ENCODE measurements around the gene PRXL2A. TPM values are rescaled to one million over a fixed set of nuclear protein-coding genes. Genes with fewer than 3 reads are reported as not detected.
"Not testable (repeated sequence)": the region's sequence is repeated elsewhere in the genome, so short reads cannot be mapped to it uniquely, and the experiment has no call there.

The PRXL2A gene
- polyA plus RNA-seq, 3 donors: 0.61 to 4.1 (median 3.4) TPM

DNA sequence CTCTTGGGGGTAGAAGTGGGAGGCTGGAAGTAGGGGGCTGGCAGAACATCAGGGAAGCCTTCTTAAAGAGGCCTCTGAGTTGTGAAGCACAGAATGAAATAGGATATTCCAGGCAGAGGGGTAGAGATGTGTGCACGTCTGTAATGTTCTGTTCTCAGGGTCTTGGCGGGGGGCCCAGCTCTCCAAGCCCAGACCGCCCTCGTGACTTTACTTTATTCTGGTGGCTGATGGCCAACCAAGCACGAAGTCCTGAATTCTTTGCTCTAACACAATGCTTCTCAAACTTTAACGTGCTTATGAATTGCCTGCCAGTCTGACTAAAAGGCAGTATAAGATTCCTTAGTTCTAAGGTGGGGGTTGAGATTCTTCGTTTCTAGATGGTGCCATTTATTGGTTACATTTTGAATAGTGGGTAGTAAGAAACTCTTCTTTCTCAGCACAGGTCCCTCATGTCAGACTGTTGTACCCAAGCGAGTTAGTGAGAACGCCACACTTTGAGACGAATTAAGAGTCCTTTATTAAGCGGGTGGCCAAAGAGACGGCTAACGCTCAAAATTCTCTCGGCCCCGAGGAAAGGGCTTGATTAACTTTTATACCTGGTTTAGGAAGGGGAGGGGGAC is 8.2 kb downstream of the PRXL2A start:
- no peak overlapping the region for H3K9ac ChIP-seq (ENCODE audit: insufficient read depth, low read length, poor library complexity, severe bottlenecking)
- H3K27me3 Mint-ChIP-seq (ENCODE audit: low read depth in 3 of 3): peaks cover 1 to 8% (median 4%) of the 10 kb centered on the region in 3 donors

DNA sequence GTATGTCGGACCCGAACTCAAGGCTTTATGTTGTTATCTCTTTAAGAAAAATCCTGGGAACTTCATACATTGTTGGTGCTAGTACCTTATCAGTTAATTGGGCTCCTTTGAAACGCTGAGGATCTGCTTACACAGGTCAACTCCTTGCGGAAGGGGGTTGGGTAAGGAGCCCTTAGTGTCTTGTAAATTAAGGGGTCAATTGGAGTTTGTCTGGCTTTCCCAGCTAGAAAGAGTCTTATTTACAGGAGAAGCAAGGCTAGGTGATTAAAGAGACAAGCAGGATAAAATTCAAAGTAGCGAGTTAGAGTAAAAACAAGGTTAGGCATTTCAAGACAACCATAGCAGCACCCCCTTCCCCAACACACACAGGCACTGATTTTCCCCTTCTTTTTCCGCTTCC is 8.9 kb downstream of the PRXL2A start:
- peaks cover 34% of the 10 kb centered on the region for H3K4me1 Mint-ChIP-seq
- DNase-seq; H3K36me3 ChIP-seq (replicated peaks in 1 of 2; ENCODE audit: control insufficient read depth in 1 of 2, insufficient read depth in 2 of 2, low read length in 2 of 2); H3K9me3 Mint-ChIP-seq; H2AFZ ChIP-seq (ENCODE audit: insufficient read depth, low read depth, low read length, poor library complexity, severe bottlenecking); H3K79me2 ChIP-seq (ENCODE audit: insufficient read depth, low read length); H3K9ac ChIP-seq (ENCODE audit: insufficient read depth, low read length, poor library complexity, severe bottlenecking); H3K27ac ChIP-seq (ENCODE audit: low read depth in 1 of 2, low read length in 2 of 2); H4K20me1 ChIP-seq (ENCODE audit: insufficient read depth, low read length); H3K4me3 Mint-ChIP-seq; H3K27me3 Mint-ChIP-seq (ENCODE audit: low read depth in 3 of 3); H3K9me3 ChIP-seq (replicated peaks in 1 of 2; ENCODE audit: control insufficient read depth in 1 of 2, insufficient read depth in 1 of 2, low read length in 2 of 2); H3K27me3 ChIP-seq (ENCODE audit: control insufficient read depth in 2 of 2, insufficient read depth in 2 of 2, low read length in 2 of 2); H3K27ac Mint-ChIP-seq; H3K36me3 Mint-ChIP-seq; H3K4me3 ChIP-seq (replicated peaks in 1 of 3; ENCODE audit: low read depth in 2 of 3, low read length in 3 of 3); intact Hi-C loops (cut with micrococcal nuclease); H3K4me2 ChIP-seq (replicated peaks; ENCODE audit: extremely low read depth, low read length, poor library complexity, severe bottlenecking): not testable (repeated sequence)
- peaks cover 16 to 23% of the 10 kb centered on the region in 2 donors for H3K4me1 ChIP-seq (ENCODE audit: control insufficient read depth in 1 of 2, insufficient read depth in 2 of 2, low read length in 2 of 2)
- no CpG with 5 or more reads among the region's 6 CpGs for WGBS (ENCODE audit: insufficient coverage)

More for the DNA sequence above, 8.2 kb downstream of the PRXL2A start:
- no peaks in the 10 kb centered on the region for H3K36me3 ChIP-seq (replicated peaks in 1 of 2; ENCODE audit: control insufficient read depth in 1 of 2, insufficient read depth in 2 of 2, low read length in 2 of 2)
- H2AFZ ChIP-seq (ENCODE audit: insufficient read depth, low read depth, low read length, poor library complexity, severe bottlenecking): no peak overlapping the region
- no peaks in the 10 kb centered on the region for H3K36me3 Mint-ChIP-seq
- intact Hi-C loops (cut with micrococcal nuclease): no loop called here
- WGBS (ENCODE audit: insufficient coverage): 73% methylated on average over 4 of the region's 15 CpGs
- no peaks in the 10 kb centered on the region for H3K27me3 ChIP-seq (ENCODE audit: control insufficient read depth in 2 of 2, insufficient read depth in 2 of 2, low read length in 2 of 2)
- no peak overlapping the region for H3K27ac Mint-ChIP-seq
- H3K27ac ChIP-seq (ENCODE audit: low read depth in 1 of 2, low read length in 2 of 2): no peak overlapping the region
- no peaks in the 10 kb centered on the region for H3K9me3 ChIP-seq (replicated peaks in 1 of 2; ENCODE audit: control insufficient read depth in 1 of 2, insufficient read depth in 1 of 2, low read length in 2 of 2)
- H3K9me3 Mint-ChIP-seq: no peaks in the 10 kb centered on the region
- H3K4me3 ChIP-seq (replicated peaks in 1 of 3; ENCODE audit: low read depth in 2 of 3, low read length in 3 of 3): no peak overlapping the region
- no peaks in the 10 kb centered on the region for H3K79me2 ChIP-seq (ENCODE audit: insufficient read depth, low read length)
- no peak for DNase-seq
- no peak overlapping the region for H3K4me2 ChIP-seq (replicated peaks; ENCODE audit: extremely low read depth, low read length, poor library complexity, severe bottlenecking)
- H3K4me1 Mint-ChIP-seq: peaks cover 27% of the 10 kb centered on the region
- H4K20me1 ChIP-seq (ENCODE audit: insufficient read depth, low read length): no peaks in the 10 kb centered on the region
- peaks cover 9 to 17% of the 10 kb centered on the region in 2 donors for H3K4me1 ChIP-seq (ENCODE audit: control insufficient read depth in 1 of 2, insufficient read depth in 2 of 2, low read length in 2 of 2)
- TF ChIP-seq, protein P1, sequence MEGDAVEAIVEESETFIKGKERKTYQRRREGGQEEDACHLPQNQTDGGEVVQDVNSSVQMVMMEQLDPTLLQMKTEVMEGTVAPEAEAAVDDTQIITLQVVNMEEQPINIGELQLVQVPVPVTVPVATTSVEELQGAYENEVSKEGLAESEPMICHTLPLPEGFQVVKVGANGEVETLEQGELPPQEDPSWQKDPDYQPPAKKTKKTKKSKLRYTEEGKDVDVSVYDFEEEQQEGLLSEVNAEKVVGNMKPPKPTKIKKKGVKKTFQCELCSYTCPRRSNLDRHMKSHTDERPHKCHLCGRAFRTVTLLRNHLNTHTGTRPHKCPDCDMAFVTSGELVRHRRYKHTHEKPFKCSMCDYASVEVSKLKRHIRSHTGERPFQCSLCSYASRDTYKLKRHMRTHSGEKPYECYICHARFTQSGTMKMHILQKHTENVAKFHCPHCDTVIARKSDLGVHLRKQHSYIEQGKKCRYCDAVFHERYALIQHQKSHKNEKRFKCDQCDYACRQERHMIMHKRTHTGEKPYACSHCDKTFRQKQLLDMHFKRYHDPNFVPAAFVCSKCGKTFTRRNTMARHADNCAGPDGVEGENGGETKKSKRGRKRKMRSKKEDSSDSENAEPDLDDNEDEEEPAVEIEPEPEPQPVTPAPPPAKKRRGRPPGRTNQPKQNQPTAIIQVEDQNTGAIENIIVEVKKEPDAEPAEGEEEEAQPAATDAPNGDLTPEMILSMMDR (IDR thresholded peaks at IDR 0.05): no peak
- no peak overlapping the region for H3K4me3 Mint-ChIP-seq
